ENCODE results near the gene EXOC3L2. TPM values are rescaled to one million over a fixed set of nuclear protein-coding genes. Genes with fewer than 3 reads are reported as not detected.

The EXOC3L2 gene
- total and polyA plus RNA-seq, 2 of the 8 experiments (the other 6 are each of a cell fraction or from before 2014, with no cell fraction given) = 1.4 to 1.6 TPM

DNA sequence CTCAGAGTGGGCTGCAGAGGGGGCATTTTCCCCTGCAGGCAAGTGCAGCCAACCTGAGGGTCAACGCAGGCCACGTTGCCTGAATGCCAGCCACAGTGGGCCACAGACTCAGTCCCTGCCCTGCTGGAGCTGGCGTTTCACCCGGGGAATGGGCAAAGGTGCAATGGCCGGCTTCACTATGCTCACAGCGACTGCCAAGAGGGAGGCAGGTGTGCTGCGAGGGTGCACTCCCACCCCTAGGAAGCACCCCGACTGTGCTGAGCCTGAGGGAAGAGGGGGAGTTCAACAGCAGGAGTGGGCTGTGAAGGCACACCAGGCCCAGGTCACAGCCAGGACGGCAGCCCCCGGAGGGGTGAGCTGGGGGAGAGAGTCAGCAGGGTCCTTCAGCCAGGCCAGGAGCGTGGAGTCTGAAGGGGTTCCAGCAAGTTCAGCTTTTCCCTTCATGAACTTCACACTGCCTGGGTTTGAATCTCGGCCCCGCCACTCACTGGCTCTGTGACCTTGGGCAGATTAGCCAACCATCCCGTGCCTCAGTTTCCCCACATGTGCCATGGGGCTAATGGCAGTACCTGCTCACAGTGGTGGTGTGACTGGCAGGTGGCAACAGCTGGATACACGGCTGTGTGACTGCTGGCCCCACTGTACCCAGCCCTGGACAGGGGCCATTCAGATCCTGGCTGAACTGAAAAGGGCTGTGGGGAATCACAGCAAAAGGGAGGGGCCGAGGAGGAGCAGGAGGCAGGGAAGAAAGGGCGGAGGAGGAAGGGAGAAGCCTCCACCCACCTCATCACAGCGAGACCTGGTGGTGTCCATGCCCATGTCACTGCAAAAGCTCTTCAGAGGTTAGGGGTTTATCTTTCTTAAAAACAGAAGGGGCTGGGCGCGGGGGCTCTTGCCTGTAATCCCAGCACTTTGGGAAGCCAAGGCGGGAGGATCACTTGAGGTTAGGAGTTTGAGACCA, 74.8 kb downstream of the EXOC3L2 start:
- Histone ChIP-seq H3K18ac (ENCODE audit: extremely low read depth, low read length) (no peak overlapping the region), H2BK5ac (ENCODE audit: low read depth, low read length) (no peak overlapping the region), H2BK20ac (ENCODE audit: low read length) (no peak overlapping the region), H3K4me1 (replicated peaks in 1 of 4; ENCODE audit: control insufficient read depth in 3 of 4, insufficient read depth in 4 of 4, low read length in 3 of 4) (peaks cover 0 to 5% (median 0%) of the 10 kb centered on the region in 4 experiments; a peak in 2 of 7 replicates), H4K8ac (ENCODE audit: extremely low read depth, insufficient read depth, low read length) (peak overlapping the region; percentile 68; the same call in 1 of the 2 replicates), H3K23ac (ENCODE audit: insufficient read length) (no peak overlapping the region), H3K4me2 (ENCODE audit: insufficient read depth in 1 of 2, low read depth in 2 of 2, low read length in 2 of 2) (no peak overlapping the region), H2AK5ac (ENCODE audit: low read depth, low read length) (no peak overlapping the region), H3K14ac (ENCODE audit: insufficient read length) (no peak overlapping the region), H2BK12ac (ENCODE audit: low read depth, low read length) (no peak overlapping the region), H3K4ac (replicated peaks; ENCODE audit: insufficient read length, low read depth, low read length) (no peak overlapping the region), H2AFZ (ENCODE audit: low read length) (no peak overlapping the region), H3K27ac (ENCODE audit: low read depth, low read length) (no peak overlapping the region), H3K79me1 (ENCODE audit: low read depth, low read length) (peaks cover 3% of the 10 kb centered on the region), H3K23me2 (ENCODE audit: low read depth, low read length) (no peaks in the 10 kb centered on the region), H3K9ac (replicated peaks in 1 of 4; ENCODE audit: extremely low read depth in 1 of 4, low read depth in 3 of 4, low read length in 3 of 4) (no peak overlapping the region), H3K9me3 (ENCODE audit: insufficient read depth in 2 of 2, low read depth in 1 of 2, low read length in 1 of 2) (no peaks in the 10 kb centered on the region), H4K91ac (replicated peaks; ENCODE audit: insufficient read length, low read length) (no peak overlapping the region), H2BK15ac (ENCODE audit: low read length) (no peak overlapping the region), H3K79me2 (ENCODE audit: control insufficient read depth in 1 of 2, insufficient read depth in 2 of 2, low read length in 2 of 2) (no peaks in the 10 kb centered on the region), H3K36me3 (ENCODE audit: control insufficient read depth in 2 of 4, insufficient read depth in 4 of 4, low read length in 3 of 4) (no peaks in the 10 kb centered on the region), H3K4me3 (ENCODE audit: extremely low read depth in 1 of 4, insufficient read depth in 2 of 4, low read depth in 3 of 4, low read length in 4 of 4) (no peak overlapping the region), H3K27me3 (replicated peaks in 1 of 4; ENCODE audit: control insufficient read depth in 3 of 4, extremely low read depth in 1 of 4, insufficient read depth in 3 of 4, low read length in 3 of 4) (no peaks in the 10 kb centered on the region), H4K20me1 (replicated peaks in 1 of 2; ENCODE audit: control insufficient read depth in 1 of 2, insufficient read depth in 2 of 2, low read length in 2 of 2) (peaks cover 3 to 13% of the 10 kb centered on the region in 2 experiments), H4K5ac (ENCODE audit: insufficient read length, low read depth, low read length) (no peak overlapping the region), H3K56ac (replicated peaks; ENCODE audit: insufficient read length, low read depth, low read length) (no peak overlapping the region), H2BK120ac (replicated peaks; ENCODE audit: low read depth, low read length) (no peak overlapping the region)
- ChIA-PET POLR2A (ENCODE audit: partially characterized antibody) (interaction anchor here (1.2 to 3.6 kb wide), 4 partner anchors 9 to 80 kb away, joined by 3 to 14 read pairs (median 4); partner anchors contain the start of genes BLOC1S3 and NKPD1), CTCF (ENCODE audit: partially characterized antibody) (interaction anchor here (0.8 to 1.6 kb wide), 5 partner anchors 10 to 77 kb away, joined by 3 to 7 read pairs (median 4); partner anchors contain the start of gene NKPD1)
- FAIRE-seq = no peak
- no peak for TF ChIP-seq TBP (IDR thresholded peaks at IDR 0.05; ENCODE audit: low read depth, low read length)
- TF ChIP-seq SIX5 (IDR thresholded peaks at IDR 0.05; ENCODE audit: low read depth, low read length) = no peak
- no peak for TF ChIP-seq EGR1 (IDR thresholded peaks at IDR 0.05; ENCODE audit: borderline replicate concordance, low read depth, low read length)
- TF ChIP-seq RFX5 (IDR thresholded peaks at IDR 0.05; ENCODE audit: borderline replicate concordance, low read depth, low read length) = no peak
- TF ChIP-seq, protein P1, sequence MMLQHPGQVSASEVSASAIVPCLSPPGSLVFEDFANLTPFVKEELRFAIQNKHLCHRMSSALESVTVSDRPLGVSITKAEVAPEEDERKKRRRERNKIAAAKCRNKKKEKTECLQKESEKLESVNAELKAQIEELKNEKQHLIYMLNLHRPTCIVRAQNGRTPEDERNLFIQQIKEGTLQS (IDR thresholded peaks at IDR 0.05; ENCODE audit: insufficient read depth, low read depth, low read length) = no peak
- no peak for TF ChIP-seq YY1 (IDR thresholded peaks at IDR 0.05; ENCODE audit: low read depth, low read length)
- no peak for TF ChIP-seq TEAD4 (IDR thresholded peaks at IDR 0.05; ENCODE audit: low read depth, low read length)
- WGBS, 2 experiments (ENCODE audit: extremely low coverage in 1 of 2, insufficient coverage in 1 of 2, insufficient read length in 1 of 2, insufficient replicate concordance in 2 of 2, low coverage in 1 of 2, low lambda C conversion rate in 2 of 2, missing lambda C conversion rate in 1 of 2) = 85% methylated on average over 21 of the region's 21 CpGs; no CpG with 5 or more reads in 1 of the 2 experiments
- DNase-seq (ENCODE audit: low read depth in 1 of 2, low spot score in 2 of 2) = no peak

All from H1 (cell line).